ENCODE results near the gene UMPS.
"Not testable (repeated sequence)": the region's sequence is repeated elsewhere in the genome, so short reads cannot be mapped to it uniquely, and the experiment has no call there.

GRCh38 chr3:124757926-124758325 lies 27.7 kb downstream of the UMPS start:
- TF ChIP-seq CTCF, POLR2A (IDR thresholded peaks at IDR 0.05): not testable (repeated sequence)

All from Peyer's patch (tissue), 4 donors.